Measurements from ENCODE around the gene THBS3. TPM values are rescaled to one million over a fixed set of nuclear protein-coding genes. Genes with fewer than 3 reads are reported as not detected.

Gene THBS3
- total RNA-seq, 1 experiment from 2014 or later, result 33.0 TPM

DNA sequence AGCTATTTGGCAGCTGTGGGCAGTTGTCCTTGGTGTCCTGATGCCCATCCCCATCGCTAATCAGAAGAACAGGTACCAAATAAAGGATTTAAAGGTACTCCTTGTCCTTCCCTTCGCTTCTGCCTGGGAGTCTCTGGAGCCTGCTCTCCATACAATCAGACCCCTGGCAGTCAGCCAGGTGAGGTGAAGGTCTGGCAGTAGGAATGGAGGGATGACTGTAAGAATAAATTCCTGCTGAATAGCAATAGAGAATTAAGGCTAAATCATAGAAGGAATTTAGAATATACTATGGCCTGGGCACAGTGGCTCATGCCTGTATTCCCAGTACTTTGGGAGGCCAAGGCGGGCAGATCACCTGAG, 9.2 kb downstream of the THBS3 start:
- TF ChIP-seq, protein P1, sequence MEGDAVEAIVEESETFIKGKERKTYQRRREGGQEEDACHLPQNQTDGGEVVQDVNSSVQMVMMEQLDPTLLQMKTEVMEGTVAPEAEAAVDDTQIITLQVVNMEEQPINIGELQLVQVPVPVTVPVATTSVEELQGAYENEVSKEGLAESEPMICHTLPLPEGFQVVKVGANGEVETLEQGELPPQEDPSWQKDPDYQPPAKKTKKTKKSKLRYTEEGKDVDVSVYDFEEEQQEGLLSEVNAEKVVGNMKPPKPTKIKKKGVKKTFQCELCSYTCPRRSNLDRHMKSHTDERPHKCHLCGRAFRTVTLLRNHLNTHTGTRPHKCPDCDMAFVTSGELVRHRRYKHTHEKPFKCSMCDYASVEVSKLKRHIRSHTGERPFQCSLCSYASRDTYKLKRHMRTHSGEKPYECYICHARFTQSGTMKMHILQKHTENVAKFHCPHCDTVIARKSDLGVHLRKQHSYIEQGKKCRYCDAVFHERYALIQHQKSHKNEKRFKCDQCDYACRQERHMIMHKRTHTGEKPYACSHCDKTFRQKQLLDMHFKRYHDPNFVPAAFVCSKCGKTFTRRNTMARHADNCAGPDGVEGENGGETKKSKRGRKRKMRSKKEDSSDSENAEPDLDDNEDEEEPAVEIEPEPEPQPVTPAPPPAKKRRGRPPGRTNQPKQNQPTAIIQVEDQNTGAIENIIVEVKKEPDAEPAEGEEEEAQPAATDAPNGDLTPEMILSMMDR (IDR thresholded peaks at IDR 0.05; ENCODE audit: unreplicated experiment), result no peak
- H3K9me3 Mint-ChIP-seq (ENCODE audit: unreplicated experiment), result no peaks in the 10 kb centered on the region
- H3K4me1 Mint-ChIP-seq (ENCODE audit: insufficient read depth, unreplicated experiment), result peaks cover 16% of the 10 kb centered on the region
- BruUV-seq (replicated peaks), result no TSS peak
- ChIA-PET CTCF (interaction anchor here (1.7 to 7.6 kb wide), 2 partner anchors 7 to 14 kb away, joined by 6 to 111 read pairs; partner anchors contain the start of genes MTX1 and THBS3), POLR2A (no interaction called here)
- intact Hi-C loops (cut with micrococcal nuclease), result no loop called here
- no peaks in the 10 kb centered on the region for H3K27me3 Mint-ChIP-seq (ENCODE audit: insufficient read depth, unreplicated experiment)
- H3K36me3 Mint-ChIP-seq (ENCODE audit: insufficient read depth, unreplicated experiment), result peaks cover 62% of the 10 kb centered on the region
- no peak for DNase-seq (ENCODE audit: unreplicated experiment)
- no peak overlapping the region for H3K27ac Mint-ChIP-seq (ENCODE audit: low read depth, unreplicated experiment)
- H3K4me3 Mint-ChIP-seq (ENCODE audit: unreplicated experiment), result no peak overlapping the region

DNA sequence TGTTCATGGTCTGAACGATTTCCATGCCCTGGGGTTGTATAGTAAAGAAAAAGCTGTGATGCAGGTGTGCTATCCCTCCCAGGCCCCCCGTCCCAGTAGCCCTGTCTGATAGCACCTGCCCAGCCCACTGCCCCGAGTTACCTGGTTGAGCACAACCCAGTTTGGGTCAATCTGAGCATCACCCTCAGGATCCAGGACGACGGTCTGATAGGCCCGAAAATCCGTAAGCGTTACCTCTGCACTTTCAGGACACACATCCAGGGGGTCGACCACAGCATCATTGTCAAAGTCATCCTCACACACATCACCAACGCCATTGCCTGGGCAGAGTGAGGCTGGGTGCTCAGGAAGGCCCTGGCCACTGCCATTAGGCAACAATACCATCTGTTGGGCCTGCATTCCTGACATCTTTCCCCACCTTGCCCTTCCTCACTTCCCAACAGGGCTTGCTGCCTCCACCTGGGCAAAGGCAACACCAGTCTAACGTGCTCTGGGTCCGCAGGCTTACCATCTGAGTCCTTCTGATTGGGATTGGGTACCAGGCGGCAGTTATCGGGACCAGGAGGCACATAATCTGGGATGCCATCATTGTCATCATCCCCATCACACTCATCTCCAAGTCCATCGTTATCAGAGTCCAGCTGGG, 9.7 kb downstream of the THBS3 start:
- Mint-ChIP-seq H3K27ac (ENCODE audit: low read depth, unreplicated experiment) (no peak overlapping the region), H3K27me3 (ENCODE audit: insufficient read depth, unreplicated experiment) (no peaks in the 10 kb centered on the region), H3K9me3 (ENCODE audit: unreplicated experiment) (no peaks in the 10 kb centered on the region), H3K36me3 (ENCODE audit: insufficient read depth, unreplicated experiment) (peaks cover 57% of the 10 kb centered on the region), H3K4me1 (ENCODE audit: insufficient read depth, unreplicated experiment) (peaks cover 21% of the 10 kb centered on the region), H3K4me3 (ENCODE audit: unreplicated experiment) (no peak overlapping the region)
- POLR2A ChIA-PET, result interaction anchor here (0.7 to 6.7 kb wide), 2 partner anchors 18 to 70 kb away, joined by 3 to 215 read pairs; partner anchors contain the start of genes EFNA1, KRTCAP2 and TRIM46
- no peak for DNase-seq (ENCODE audit: unreplicated experiment)
- CTCF ChIA-PET, result interaction anchor here (0.7 to 7.6 kb wide), 5 partner anchors 8 to 126 kb away, joined by 4 to 111 read pairs (median 6); partner anchors contain the start of genes KRTCAP2, MTX1 and THBS3
- TF ChIP-seq, protein P1 (IDR thresholded peaks at IDR 0.05; ENCODE audit: unreplicated experiment), result no peak
- no TSS peak for BruUV-seq (replicated peaks)
- intact Hi-C loops (cut with micrococcal nuclease), result no loop called here

- ChIA-PET POLR2A (interaction anchor here (1.0 to 6.7 kb wide), 4 partner anchors 9 to 44 kb away, joined by 3 to 215 read pairs (median 82); partner anchors contain the start of genes KRTCAP2, MTX1, THBS3 and TRIM46), CTCF (interaction anchor here (0.7 to 7.6 kb wide), 5 partner anchors 9 to 127 kb away, joined by 3 to 111 read pairs (median 6); partner anchors contain the start of genes KRTCAP2, MTX1 and THBS3)
- Mint-ChIP-seq H3K27me3 (ENCODE audit: insufficient read depth, unreplicated experiment) (no peaks in the 10 kb centered on the region), H3K4me3 (ENCODE audit: unreplicated experiment) (peak overlapping the region; percentile 9), H3K27ac (ENCODE audit: low read depth, unreplicated experiment) (peak overlapping the region; percentile 27), H3K36me3 (ENCODE audit: insufficient read depth, unreplicated experiment) (peaks cover 59% of the 10 kb centered on the region), H3K4me1 (ENCODE audit: insufficient read depth, unreplicated experiment) (peaks cover 29% of the 10 kb centered on the region), H3K9me3 (ENCODE audit: unreplicated experiment) (no peaks in the 10 kb centered on the region)
- intact Hi-C loops (cut with micrococcal nuclease), result no loop called here
- TF ChIP-seq, protein P1 (IDR thresholded peaks at IDR 0.05; ENCODE audit: unreplicated experiment), result no peak
- DNase-seq (ENCODE audit: unreplicated experiment), result no peak
- BruUV-seq (replicated peaks), result no TSS peak
Measured at GRCh38 chr1:155196893-155197638, 10.6 kb downstream of the THBS3 start.

Data from MCF 10A (cell line).